MM.1S (cell line): ENCODE measurements around the gene SMU1.

Experiments
- DNase-seq: peaks from one replicate; pipeline ENCODE4 v3.0.0-alpha.2; 2015
- H2AFZ ChIP-seq: fragments of 300-600 bp; sonication (generic); 2 replicates; pipeline ENCODE4 v1.6.0; 2016; ENCODE audit warnings: antibody characterized with exemption, low read length
- H3F3A ChIP-seq: fragments of 300-600 bp; sonication (generic); 2 replicates; pipeline ENCODE4 v1.6.1; 2016; ENCODE audit warnings: mild to moderate bottlenecking, antibody characterized with exemption, low read length, moderate library complexity, mixed read lengths; ENCODE audit not compliant: insufficient read depth
- H3K27ac ChIP-seq: fragments of 300-600 bp; sonication (generic); 2 replicates; pipeline ENCODE4 v1.5.1; 2016; ENCODE audit warnings: mild to moderate bottlenecking, low read length
- H3K27me3 ChIP-seq: fragments of 300-600 bp; sonication (generic); replicated peaks from 2 replicates; pipeline ENCODE4 v1.6.0; 2016; ENCODE audit warnings: low read length; ENCODE audit not compliant: insufficient read depth
- H3K36me3 ChIP-seq: fragments of 300-600 bp; sonication (generic); replicated peaks from 2 replicates; pipeline ENCODE4 v1.6.1; 2016; ENCODE audit warnings: mild to moderate bottlenecking, low read length, mixed read lengths; ENCODE audit not compliant: insufficient read depth
- H3K4me1 ChIP-seq: fragments of 300-600 bp; sonication (generic); 2 replicates; pipeline ENCODE4 v1.6.1; 2016; ENCODE audit warnings: low read length, mixed read lengths
- H3K4me2 ChIP-seq: fragments of 300-600 bp; sonication (generic); 2 replicates; pipeline ENCODE4 v1.6.0; 2016; ENCODE audit warnings: low read depth, low read length
- H3K4me3 ChIP-seq: fragments of 300-600 bp; sonication (generic); 2 replicates; pipeline ENCODE4 v1.5.1; 2016; ENCODE audit warnings: low read length, mixed read lengths
- H3K79me2 ChIP-seq: fragments of 300-600 bp; sonication (generic); 2 replicates; pipeline ENCODE4 v1.6.1; 2016; ENCODE audit warnings: mixed run types, low read length, mixed read lengths
- H3K9ac ChIP-seq: fragments of 300-600 bp; sonication (generic); 2 replicates; pipeline ENCODE4 v1.6.1; 2016; ENCODE audit warnings: low read length, mixed read lengths
- H3K9me2 ChIP-seq: fragments of 300-600 bp; sonication (generic); replicated peaks from 2 replicates; pipeline ENCODE4 v1.6.1; 2016; ENCODE audit warnings: mild to moderate bottlenecking, low read length, mixed read lengths; ENCODE audit not compliant: insufficient read depth
- H3K9me3 ChIP-seq: fragments of 300-600 bp; sonication (generic); replicated peaks from 2 replicates; pipeline ENCODE4 v1.6.1; 2016; ENCODE audit warnings: mild to moderate bottlenecking, low read length, mixed read lengths; ENCODE audit not compliant: insufficient read depth
- H4K20me1 ChIP-seq: fragments of 300-600 bp; sonication (generic); 2 replicates; pipeline ENCODE4 v1.6.1; 2016; ENCODE audit warnings: mild to moderate bottlenecking, low read length, moderate library complexity, mixed read lengths; ENCODE audit not compliant: insufficient read depth
- CTCF ChIP-seq: fragments of 300-600 bp; sonication (generic); IDR thresholded peaks from 2 replicates; pipeline ENCODE4 v1.5.1; 2016; ENCODE audit warnings: antibody characterized with exemption, low read length, mixed read lengths
- EZH2 ChIP-seq: fragments of 300-600 bp; sonication (generic); optimal IDR thresholded peaks from 2 replicates; pipeline ENCODE3; 2017; ENCODE audit warnings: low read depth, mild to moderate bottlenecking, antibody characterized with exemption, low read length, mixed read lengths
- EZH2phosphoT487 ChIP-seq: fragments of 300-600 bp; sonication (generic); IDR thresholded peaks from 2 replicates; pipeline ENCODE4 v1.6.1; 2018; ENCODE audit warnings: antibody characterized with exemption, low read length

SMU1 gene

GRCh38 chr9:33024966-33025571 lies 51.4 kb downstream of the SMU1 start, which contains the start of gene DNAJA1:
Gene DNAJA1 (plus strand): TSS chr9:33025273. CDS start chr9:33026485, 1,212 bp downstream.
- H2AFZ ChIP-seq: peak within 1 kb of the TSS; percentile 79
- TF ChIP-seq CTCF (no peak), EZH2 (no peak), EZH2phosphoT487 (no peak)
- H3K4me3 ChIP-seq: peak within 1 kb of the TSS; percentile 99
- peaks cover 36% of the 10 kb centered on the region for H4K20me1 ChIP-seq
- H3K9me2 ChIP-seq: no peaks in the 10 kb centered on the region
- no peaks in the 10 kb centered on the region for H3K9me3 ChIP-seq
- peak within 1 kb of the TSS; percentile 98 for H3K9ac ChIP-seq
- H3K27ac ChIP-seq: peak within 1 kb of the TSS; percentile 93
- peaks cover 18% of the 10 kb centered on the region; the same call in 1 of the 2 replicates for H3K36me3 ChIP-seq
- H3K4me2 ChIP-seq: peak within 1 kb of the TSS; percentile 90
- H3F3A ChIP-seq: no peaks in the 10 kb centered on the region
- no peaks in the 10 kb centered on the region for H3K27me3 ChIP-seq
- H3K79me2 ChIP-seq: peaks cover 81% of the 10 kb centered on the region
- DNase-seq: peak; percentile 94
- H3K4me1 ChIP-seq: peaks cover 30% of the 10 kb centered on the region

- Histone ChIP-seq H3F3A (no peaks in the 10 kb centered on the region), H3K4me3 (peak overlapping the region; percentile 99), H3K9ac (peak overlapping the region; percentile 98), H3K9me2 (no peaks in the 10 kb centered on the region), H4K20me1 (peaks cover 29% of the 10 kb centered on the region), H3K9me3 (no peaks in the 10 kb centered on the region), H3K27ac (peak overlapping the region; percentile 93; the same call in 1 of the 2 replicates), H3K27me3 (no peaks in the 10 kb centered on the region), H3K4me1 (peaks cover 29% of the 10 kb centered on the region), H3K79me2 (peaks cover 74% of the 10 kb centered on the region), H2AFZ (peak overlapping the region; percentile 79), H3K36me3 (peaks cover 13% of the 10 kb centered on the region; the same call in 1 of the 2 replicates), H3K4me2 (peak overlapping the region; percentile 90)
- DNase-seq: peak; percentile 48
- TF ChIP-seq EZH2 (no peak), CTCF (no peak), EZH2phosphoT487 (no peak)
Measured at GRCh38 chr9:33024126-33024965, 52.1 kb downstream of the SMU1 start.

- H3K9me2 ChIP-seq: no peaks in the 10 kb centered on the region
- H3K36me3 ChIP-seq: peaks cover 6% of the 10 kb centered on the region; the same call in 1 of the 2 replicates
- H3K27ac ChIP-seq: no peak overlapping the region
- H3K79me2 ChIP-seq: peaks cover 67% of the 10 kb centered on the region
- H4K20me1 ChIP-seq: peaks cover 22% of the 10 kb centered on the region
- DNase-seq: no peak
- H3K27me3 ChIP-seq: no peaks in the 10 kb centered on the region
- H3K4me3 ChIP-seq: peak overlapping the region; percentile 99; the same call in 1 of the 2 replicates
- H3K4me1 ChIP-seq: peaks cover 22% of the 10 kb centered on the region
- H3K9ac ChIP-seq: no peak overlapping the region
- H2AFZ ChIP-seq: no peak overlapping the region
- peak overlapping the region; percentile 90 for H3K4me2 ChIP-seq
- H3F3A ChIP-seq: no peaks in the 10 kb centered on the region
- TF ChIP-seq EZH2phosphoT487: no peak
- TF ChIP-seq EZH2: no peak
- no peak for TF ChIP-seq CTCF
- no peaks in the 10 kb centered on the region for H3K9me3 ChIP-seq
Measured at GRCh38 chr9:33023661-33024060, 52.8 kb downstream of the SMU1 start.
